HepG2 (cell line): ENCODE data around the gene EEFSEC. TPM values are rescaled to one million over a fixed set of nuclear protein-coding genes. Genes with fewer than 3 reads are reported as not detected.

Experiments
- CBFB ChIP-seq: sonication (generic); formaldehyde crosslinking; IDR thresholded peaks from 2 replicates; pipeline ENCODE4 v1.4.0; 2020; ENCODE audit warnings: missing genetic modification reagents
- CCAR2 ChIP-seq: fragments of 200-400 bp; formaldehyde crosslinking; optimal IDR thresholded peaks from 2 replicates; pipeline ENCODE3; 2018; ENCODE audit warnings: low read depth, mild to moderate bottlenecking, low read length, moderate library complexity
- GRHL1 ChIP-seq: sonication (generic); formaldehyde crosslinking; conservative IDR thresholded peaks from 2 replicates; pipeline ENCODE4 v1.8.0; 2022; ENCODE audit warnings: missing genetic modification reagents
- HNRNPL ChIP-seq: fragments of 200-400 bp; formaldehyde crosslinking; IDR thresholded peaks from 2 replicates; pipeline ENCODE4 v1.6.1; 2017; ENCODE audit warnings: mild to moderate bottlenecking, low read depth, low read length
- HOXA3 ChIP-seq: sonication (generic); formaldehyde crosslinking; IDR thresholded peaks from 2 replicates; pipeline ENCODE4 v1.5.0; 2020; ENCODE audit warnings: missing genetic modification reagents
- IRF9 ChIP-seq: sonication (generic); formaldehyde crosslinking; IDR thresholded peaks from 2 replicates; pipeline ENCODE4 v1.8.0; 2022; ENCODE audit warnings: missing genetic modification reagents, mild to moderate bottlenecking, borderline replicate concordance
- JARID2 ChIP-seq: sonication (generic); formaldehyde crosslinking; IDR thresholded peaks from 2 replicates; pipeline ENCODE4 v1.8.1; 2023; ENCODE audit warnings: missing genetic modification reagents, inconsistent platforms; ENCODE audit not compliant: insufficient replicate concordance
- MAZ ChIP-seq, 2 experiments: sonication (generic) in 1 of 2; formaldehyde crosslinking in 1 of 2; IDR thresholded peaks; 2 replicates each; pipeline versions ENCODE4 v1.5.0 to v1.6.1; 2012 to 2020; ENCODE audit warnings: low read depth in 2 of 2, mild to moderate bottlenecking in 2 of 2, borderline replicate concordance in 1 of 2, improper control_type of control experiment in 1 of 2, low read length in 1 of 2, missing genetic modification reagents in 1 of 2, moderate library complexity in 1 of 2
- MXD1 ChIP-seq: sonication (generic); formaldehyde crosslinking; IDR thresholded peaks from 2 replicates; pipeline ENCODE4 v1.4.0; 2020; ENCODE audit warnings: mild to moderate bottlenecking, missing genetic modification reagents
- NR3C1 ChIP-seq: sonication (generic); formaldehyde crosslinking; IDR thresholded peaks from 2 replicates; pipeline ENCODE4 v1.4.0; 2020; ENCODE audit warnings: missing genetic modification reagents
- PBX3 ChIP-seq: sonication (generic); formaldehyde crosslinking; IDR thresholded peaks from 2 replicates; pipeline ENCODE4 v1.8.1; 2023; ENCODE audit warnings: missing genetic modification reagents, inconsistent platforms, borderline replicate concordance
- PCBP2 ChIP-seq: fragments of 200-400 bp; formaldehyde crosslinking; optimal IDR thresholded peaks from 2 replicates; pipeline ENCODE3; 2018; ENCODE audit warnings: low read length, low read depth; ENCODE audit not compliant: poor library complexity, severe bottlenecking
- POLR2A ChIP-seq, 2 experiments: IDR thresholded peaks; 2 replicates each; pipeline ENCODE4 v1.6.1; 2011; ENCODE audit warnings: low read depth in 2 of 2, low read length in 2 of 2, mild to moderate bottlenecking in 1 of 2, moderate library complexity in 1 of 2; ENCODE audit not compliant: insufficient read depth in 1 of 2
- RAD51 ChIP-seq: fragments of 450-650 bp; IDR thresholded peaks from 2 replicates; pipeline ENCODE4 v1.6.1; 2016; ENCODE audit warnings: borderline replicate concordance
- REL ChIP-seq: sonication (generic); formaldehyde crosslinking; conservative IDR thresholded peaks from 2 replicates; pipeline ENCODE4 v1.8.0; 2022; ENCODE audit warnings: mild to moderate bottlenecking, missing genetic modification reagents, moderate library complexity
- RFX3 ChIP-seq: IDR thresholded peaks from 2 replicates; pipeline ENCODE4 v1.6.1; 2016; ENCODE audit warnings: missing biosample characterization, missing genetic modification reagents
- TAF1 ChIP-seq: sonication (generic); formaldehyde crosslinking; IDR thresholded peaks from 2 replicates; pipeline ENCODE4 v1.4.0; 2020; ENCODE audit warnings: missing genetic modification reagents
- THYN1 ChIP-seq: sonication (generic); formaldehyde crosslinking; IDR thresholded peaks from 2 replicates; pipeline ENCODE4 v1.8.1; 2023; ENCODE audit warnings: low read depth, mild to moderate bottlenecking, moderate library complexity, missing genetic modification reagents, borderline replicate concordance
- XBP1 ChIP-seq: sonication (generic); formaldehyde crosslinking; IDR thresholded peaks from 2 replicates; pipeline ENCODE4 v1.5.0; 2020; ENCODE audit warnings: missing genetic modification reagents
- XRCC5 ChIP-seq: fragments of 200-400 bp; formaldehyde crosslinking; optimal IDR thresholded peaks from 2 replicates; pipeline ENCODE3; 2017; ENCODE audit warnings: mild to moderate bottlenecking, low read length
- ZNF282 ChIP-seq: fragments of 450-650 bp; IDR thresholded peaks from 2 replicates; pipeline ENCODE4 v1.6.1; 2018; ENCODE audit not compliant: partially characterized antibody
- ZNF33A ChIP-seq: sonication (generic); formaldehyde crosslinking; IDR thresholded peaks from 2 replicates; pipeline ENCODE4 v1.5.1; 2020; ENCODE audit warnings: missing genetic modification reagents, mild to moderate bottlenecking, moderate library complexity, borderline replicate concordance
- ZNF441 ChIP-seq: sonication (generic); formaldehyde crosslinking; IDR thresholded peaks from 2 replicates; pipeline ENCODE4 v1.7.0; 2021; ENCODE audit warnings: missing genetic modification reagents, borderline replicate concordance
- ZNF546 ChIP-seq: sonication (generic); formaldehyde crosslinking; conservative IDR thresholded peaks from 2 replicates; pipeline ENCODE4 v1.8.1; 2023; ENCODE audit warnings: mild to moderate bottlenecking, missing genetic modification reagents
- polyA plus RNA-seq, 8 experiments: library from polyadenylated mRNA; depleted of rRNA in 3 of 8; stranded (reverse) in 7 of 8; unstranded in 1 of 8; fragments of >200 nt; fragmentation: Illumina TruSeq in 4 of 8; extraction: Trizol in 4 of 8; gene quantifications; 2 replicates each; pipeline versions ENCODE4 v1.2.1 to v1.2.3, GENCODE V29; 2011 to 2016; ENCODE audit warnings: low read depth in 4 of 8, missing spikeins in 1 of 8, mixed read lengths in 1 of 8; ENCODE audit not compliant: insufficient read depth in 1 of 8
- total RNA-seq, 5 experiments: library from RNA; depleted of rRNA; stranded (reverse); fragments of >200 nt; fragmentation: Illumina TruSeq; extraction: Trizol; gene quantifications; 2 replicates each; pipeline ENCODE4 v1.2.3, GENCODE V29; 2016; ENCODE audit warnings: low read depth in 1 of 5

Gene EEFSEC
- total and polyA plus RNA-seq, 2 of the 13 experiments (the other 11 are each of a cell fraction or from before 2014, with no cell fraction given), result 6.4 to 24.2 TPM

GRCh38 chr3:128153156-128154041, at the start of gene EEFSEC (continued):
- TF ChIP-seq THYN1, result 0 out of 2 replicates have a peak, but pooled peaks have one; percentile 74
- TF ChIP-seq NR3C1 (CRISPR knock-in tag), result no peak
- TF ChIP-seq CCAR2, result no peak
- TF ChIP-seq REL, result peak; percentile 81; the same call in 1 of the 2 replicates
- no peak for TF ChIP-seq PCBP2
- 0 out of 2 replicates have a peak, but pooled peaks have one; percentile 31 for TF ChIP-seq RFX3
- TF ChIP-seq ZNF546 (CRISPR knock-in tag), result peak; percentile 92
- no peak for TF ChIP-seq HNRNPL
- TF ChIP-seq XBP1 (CRISPR knock-in tag), result peak; percentile 47; the same call in 1 of the 2 replicates
- TF ChIP-seq RAD51, result no peak
- TF ChIP-seq JARID2 (CRISPR knock-in tag), result no peak
- TF ChIP-seq ZNF282, result no peak
- TF ChIP-seq ZNF33A (CRISPR knock-in tag), result no peak
- TF ChIP-seq POLR2A (IDR thresholded peaks at IDR 0.05; ENCODE audit: insufficient read depth in 1 of 2, low read depth in 2 of 2, low read length in 2 of 2), result peak; percentile 77 to 82; a peak in 3 of 4 replicates
- peak; percentile 88 for TF ChIP-seq MXD1
- no peak for TF ChIP-seq PBX3
- peak; percentile 73; the same call in 1 of the 2 replicates for TF ChIP-seq ZNF441 (CRISPR knock-in tag)
- peak; percentile 16; the same call in 1 of the 2 replicates for TF ChIP-seq MAZ (IDR thresholded peaks at IDR 0.05; ENCODE audit: borderline replicate concordance, low read depth, low read length)
- peak; percentile 91 for TF ChIP-seq MAZ (CRISPR knock-in tag; IDR thresholded peaks at IDR 0.05; ENCODE audit: low read depth)
- TF ChIP-seq CBFB (CRISPR knock-in tag), result peak; percentile 88
- peak; percentile 97 for TF ChIP-seq TAF1 (CRISPR knock-in tag)
- TF ChIP-seq XRCC5, result peak; percentile 88
- no peak for TF ChIP-seq GRHL1 (CRISPR knock-in tag)
- TF ChIP-seq HOXA3 (CRISPR knock-in tag), result peak; percentile 91
- TF ChIP-seq IRF9 (CRISPR knock-in tag), result peak; percentile 87; the same call in 1 of the 2 replicates
